Activated CD4-positive, alpha-beta T cell treated with anti-CD3 and anti-CD28 coated beads for 4 hours (primary cell): ENCODE data around the gene ANKRD33.

Experiments used
- DNase-seq, 2 donors: peaks; one replicate each; pipeline ENCODE4 v3.0.0-alpha.2; 2020

The ANKRD33 gene

DNA sequence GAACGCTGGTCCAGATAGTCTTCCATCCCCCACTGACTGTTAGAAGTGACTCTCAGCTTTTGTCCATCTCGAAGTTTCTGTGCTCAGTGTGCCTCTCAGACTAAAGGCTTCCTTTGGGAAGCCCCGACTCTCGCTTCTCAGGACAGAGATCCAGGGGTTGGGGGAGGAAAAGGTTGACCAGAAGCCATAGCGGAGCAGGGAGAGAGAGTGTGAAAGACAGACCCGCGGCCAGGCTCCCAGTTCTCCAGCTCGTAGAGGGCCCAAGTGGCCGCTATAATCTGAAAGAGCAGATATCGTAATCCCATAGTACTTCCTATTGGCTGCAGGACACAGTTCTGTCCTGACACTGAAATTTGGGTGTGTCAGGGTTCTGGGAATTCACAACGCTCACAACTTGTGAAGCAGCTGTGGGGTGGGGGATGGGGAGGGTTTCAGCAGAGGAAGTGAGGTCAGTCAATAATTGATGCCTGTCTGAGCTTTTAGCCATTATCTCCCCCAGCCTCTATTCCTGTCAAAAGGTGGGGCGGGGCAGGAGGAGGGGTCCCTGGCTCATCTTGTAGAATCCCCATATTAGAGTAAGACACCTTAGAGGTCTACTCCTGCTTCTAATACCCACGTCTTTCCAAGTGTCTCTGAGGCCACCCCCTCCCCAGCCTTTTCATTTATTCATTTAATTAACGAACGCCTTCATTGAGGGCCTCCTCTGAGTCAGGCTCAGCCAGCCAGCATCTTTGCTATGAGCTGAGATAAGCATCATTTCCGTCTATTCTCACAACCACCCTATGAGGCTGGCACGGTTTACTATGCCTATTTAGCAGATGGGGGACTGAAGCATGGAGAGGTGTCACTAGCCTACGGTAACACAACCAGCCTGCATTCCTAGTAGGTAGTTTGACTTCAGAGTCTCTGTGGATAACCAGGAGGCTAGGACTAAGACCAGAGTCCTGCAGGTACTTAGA is 17.8 kb downstream of the ANKRD33 start:
- no peak for DNase-seq

DNA sequence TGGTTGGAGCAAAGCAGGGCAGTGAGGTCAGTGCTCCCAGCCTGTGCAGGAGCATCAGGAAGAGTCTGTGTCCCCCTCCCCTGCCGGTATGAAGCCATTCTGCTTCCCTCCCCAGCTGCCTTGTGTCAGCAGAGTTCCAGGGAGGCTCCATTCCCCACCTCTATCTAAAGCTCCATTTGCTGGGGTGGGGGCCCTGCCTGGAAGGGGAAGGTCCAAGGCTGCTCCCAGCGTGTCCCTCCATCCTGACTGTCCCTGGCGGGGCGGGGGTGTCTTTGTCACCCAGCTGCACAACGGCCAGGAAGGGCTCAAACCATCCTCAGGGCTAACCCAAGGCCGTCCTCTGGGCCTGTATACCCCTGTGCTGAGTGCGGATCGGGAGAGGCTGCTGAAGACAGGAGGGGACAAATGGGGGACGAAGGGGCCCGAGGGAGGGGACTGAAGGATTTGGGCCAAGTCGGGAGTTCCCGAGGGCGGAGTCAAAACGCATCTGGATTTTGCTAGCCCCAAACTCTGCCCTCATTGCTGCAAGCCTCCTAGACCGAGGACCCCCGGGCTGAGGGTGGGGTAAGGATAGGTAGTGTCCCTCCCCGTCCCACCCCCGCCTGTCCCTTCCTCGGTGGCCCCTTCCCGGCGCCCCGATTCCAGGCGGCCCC is 18.7 kb downstream of the ANKRD33 start:
- no peak for DNase-seq

DNA sequence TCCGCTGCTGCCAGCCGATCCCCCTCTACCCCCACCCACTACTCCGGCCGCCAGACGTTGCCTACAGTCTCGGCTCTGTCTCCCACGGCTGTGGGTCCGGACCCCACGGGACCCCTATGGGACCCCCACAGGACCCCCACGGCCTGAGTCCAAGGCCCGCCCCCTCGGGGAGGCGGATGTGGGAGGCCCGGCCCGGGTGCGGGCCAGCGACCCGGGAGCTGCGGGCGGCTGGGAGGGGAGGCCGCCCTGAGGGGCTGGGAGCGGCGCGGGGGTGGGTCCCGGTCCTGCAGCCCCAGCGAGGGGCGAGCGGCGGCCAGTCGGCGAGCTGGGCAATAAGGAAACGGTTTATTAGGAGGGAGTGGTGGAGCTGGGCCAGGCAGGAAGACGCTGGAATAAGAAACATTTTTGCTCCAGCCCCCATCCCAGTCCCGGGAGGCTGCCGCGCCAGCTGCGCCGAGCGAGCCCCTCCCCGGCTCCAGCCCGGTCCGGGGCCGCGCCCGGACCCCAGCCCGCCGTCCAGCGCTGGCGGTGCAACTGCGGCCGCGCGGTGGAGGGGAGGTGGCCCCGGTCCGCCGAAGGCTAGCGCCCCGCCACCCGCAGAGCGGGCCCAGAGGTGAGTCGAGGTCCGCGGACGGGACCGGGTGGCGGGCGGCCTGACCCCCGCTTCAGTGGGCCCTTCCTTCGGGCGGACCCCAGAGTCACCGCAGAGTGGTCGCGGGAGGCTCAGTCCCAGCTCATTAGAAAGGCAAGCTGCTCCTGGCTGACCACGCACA is 19.4 kb downstream of the ANKRD33 start, which contains the start of gene ACVRL1:
TSS of gene ACVRL1 (plus strand) at position 422 of the 773 bp plus-strand sequence. CDS start 4,971 bp downstream, outside the sequence.
- DNase-seq: no peak

DNA sequence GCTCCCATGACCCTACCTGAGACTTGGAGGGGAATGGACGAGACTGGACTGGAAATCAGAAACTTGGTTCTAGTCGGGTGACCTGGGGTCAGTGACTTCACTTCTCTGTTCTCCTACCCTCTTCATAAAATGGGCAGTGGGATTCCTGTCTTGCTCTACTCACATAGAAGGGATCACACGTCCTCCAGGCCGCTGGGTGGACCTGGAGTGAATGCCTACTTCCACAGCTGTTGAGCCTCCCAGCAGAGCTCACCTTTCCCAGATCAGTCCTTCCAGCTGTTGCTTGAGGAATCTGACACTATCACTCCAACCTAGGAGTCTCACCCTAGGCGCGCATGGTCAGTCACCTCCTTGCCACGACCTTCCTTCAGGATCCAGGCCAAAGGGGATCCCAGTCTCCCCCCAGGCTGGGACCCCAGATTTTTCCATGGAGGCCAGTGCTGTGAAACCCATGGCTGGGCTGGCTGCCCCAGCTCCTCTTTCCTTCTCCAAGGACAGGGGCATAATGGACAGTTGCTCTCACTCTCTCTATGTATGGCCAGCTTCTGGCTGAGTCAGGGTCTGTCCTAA is 20.0 kb downstream of the ANKRD33 start:
- no peak for DNase-seq

DNA sequence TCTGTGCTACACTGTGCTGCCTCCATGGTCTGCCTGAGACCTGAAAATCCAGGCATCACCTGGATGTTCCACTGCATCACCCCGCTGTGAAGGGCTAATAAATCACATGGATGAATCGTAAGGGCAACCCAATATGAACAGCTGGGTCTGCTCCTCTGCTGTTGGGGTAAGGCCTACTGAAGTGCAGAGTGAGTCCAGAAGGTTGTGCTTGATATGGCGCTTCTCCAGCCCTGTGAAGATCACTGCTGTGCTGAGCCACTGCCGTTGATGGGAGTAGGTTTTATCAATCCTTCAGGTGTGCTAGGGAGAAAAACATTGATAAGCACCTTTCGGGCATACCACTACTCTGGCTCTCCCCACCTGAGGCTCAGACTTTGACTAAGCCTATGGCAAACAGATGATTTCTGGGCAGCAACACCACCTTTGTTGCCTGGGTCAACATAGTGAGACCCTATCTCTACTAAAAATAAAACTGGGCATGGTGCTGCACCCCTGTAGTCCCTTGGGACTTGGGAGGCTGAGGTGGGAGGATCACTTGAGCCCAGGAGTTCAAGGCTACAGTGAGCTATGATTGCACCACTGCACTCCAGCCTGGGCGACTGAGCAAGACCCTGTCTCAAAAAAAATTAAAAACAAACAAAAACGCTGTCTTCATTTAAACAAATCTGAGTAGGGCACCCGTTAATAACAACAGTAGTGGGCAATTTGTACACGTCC is 21.1 kb downstream of the ANKRD33 start:
- no peak for DNase-seq

DNA sequence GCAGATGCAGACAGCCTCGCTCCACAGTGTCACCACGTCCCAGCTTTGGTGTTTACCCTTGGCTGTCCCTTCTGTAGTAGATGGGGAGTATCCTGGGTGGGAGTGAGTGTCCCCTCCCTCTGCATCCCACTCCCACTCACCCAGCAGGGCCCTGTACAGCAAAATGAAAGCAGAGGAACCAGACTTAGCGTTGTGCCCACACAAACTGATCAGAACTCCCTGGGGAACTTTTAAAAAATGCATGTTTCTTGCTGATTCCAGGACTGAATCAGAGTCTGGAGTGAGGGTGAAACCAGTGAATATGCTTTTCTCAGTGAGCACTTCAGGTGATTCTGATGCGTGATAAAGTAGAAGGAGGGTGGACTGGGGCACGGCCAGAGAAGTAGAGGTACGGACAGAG is 22.3 kb downstream of the ANKRD33 start:
- no peak for DNase-seq

DNA sequence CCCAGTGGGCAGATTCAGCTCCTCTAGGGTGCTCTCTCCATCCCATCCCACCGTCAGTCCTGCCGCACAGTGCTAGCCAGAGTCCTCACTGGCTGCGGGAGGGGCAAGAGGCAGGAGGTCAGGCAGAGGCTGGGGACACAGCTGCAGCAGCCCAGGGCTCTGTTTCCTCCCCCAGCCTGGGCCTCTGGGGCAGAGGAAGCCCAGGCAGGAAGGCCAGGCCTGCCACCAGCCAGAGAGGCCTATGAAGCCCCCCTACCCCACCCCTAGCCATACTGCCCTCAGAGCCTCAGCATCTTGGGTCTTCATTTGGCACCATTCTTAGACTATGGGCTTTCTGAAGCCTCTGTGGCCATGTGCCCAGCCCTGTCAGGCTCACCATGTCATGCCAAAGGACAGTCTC is 22.8 kb downstream of the ANKRD33 start:
- DNase-seq: no peak

DNA sequence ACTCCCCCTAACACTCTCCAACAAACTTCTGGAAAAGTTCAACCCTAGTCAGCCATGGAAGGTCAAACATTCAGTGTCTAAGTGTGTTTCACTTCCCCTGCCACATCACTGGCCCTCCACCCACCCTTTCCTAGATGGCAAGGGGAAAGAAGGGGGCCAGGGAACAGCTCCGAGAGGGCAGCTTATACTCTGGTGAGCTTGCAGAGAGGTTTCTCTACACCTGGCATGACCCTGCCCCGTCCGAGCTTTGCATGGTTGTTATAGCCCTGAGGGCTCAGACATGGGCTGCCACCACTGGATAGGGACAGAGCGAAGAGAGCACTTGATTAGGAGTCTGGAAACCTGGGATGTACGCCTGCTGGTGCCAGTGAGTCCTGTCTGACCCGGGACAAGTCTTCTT is 23.4 kb downstream of the ANKRD33 start:
- no peak for DNase-seq

DNA sequence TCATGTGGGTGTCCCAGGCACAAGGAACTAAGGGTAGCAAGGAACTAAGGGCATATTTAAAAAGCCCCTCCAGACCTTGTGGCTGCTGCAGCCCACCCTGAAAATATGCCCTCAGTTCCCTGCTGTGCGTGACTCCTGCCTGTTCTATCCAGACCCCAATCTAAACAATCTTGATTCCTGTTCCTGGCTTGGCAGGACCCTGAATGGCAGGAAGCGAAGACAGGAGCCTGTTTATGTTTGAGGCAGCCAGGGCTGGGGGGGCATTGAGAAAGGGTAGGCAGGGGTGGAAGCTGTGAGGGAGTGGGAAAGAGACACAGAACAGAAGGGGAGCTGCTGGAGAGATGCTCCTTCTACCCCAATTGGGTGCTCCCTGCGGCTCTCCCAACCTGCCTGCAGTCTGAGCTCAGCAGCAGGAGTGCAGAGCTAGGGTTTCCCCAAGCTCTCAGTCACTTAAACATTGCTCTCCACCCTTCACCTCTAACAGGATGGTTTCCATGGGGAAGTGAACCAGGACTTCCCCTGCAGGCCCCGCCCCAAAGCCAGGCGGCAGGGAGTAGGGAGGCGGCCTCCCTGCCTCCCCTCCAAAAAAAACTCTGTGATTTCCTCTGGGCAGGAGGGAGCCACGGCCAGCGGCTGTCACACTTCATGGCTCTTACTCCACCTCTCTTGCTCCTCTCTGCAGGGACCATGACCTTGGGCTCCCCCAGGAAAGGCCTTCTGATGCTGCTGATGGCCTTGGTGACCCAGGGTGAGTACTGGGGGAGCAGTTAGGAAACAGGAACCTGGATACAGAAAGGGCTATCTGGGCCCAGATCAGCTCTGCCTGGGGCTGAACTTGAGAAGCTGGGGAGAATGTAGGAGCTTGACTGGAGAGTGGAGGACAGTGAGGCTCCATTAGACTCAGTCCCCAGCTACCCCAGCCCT is 24.1 kb downstream of the ANKRD33 start:
- DNase-seq: no peak

DNA sequence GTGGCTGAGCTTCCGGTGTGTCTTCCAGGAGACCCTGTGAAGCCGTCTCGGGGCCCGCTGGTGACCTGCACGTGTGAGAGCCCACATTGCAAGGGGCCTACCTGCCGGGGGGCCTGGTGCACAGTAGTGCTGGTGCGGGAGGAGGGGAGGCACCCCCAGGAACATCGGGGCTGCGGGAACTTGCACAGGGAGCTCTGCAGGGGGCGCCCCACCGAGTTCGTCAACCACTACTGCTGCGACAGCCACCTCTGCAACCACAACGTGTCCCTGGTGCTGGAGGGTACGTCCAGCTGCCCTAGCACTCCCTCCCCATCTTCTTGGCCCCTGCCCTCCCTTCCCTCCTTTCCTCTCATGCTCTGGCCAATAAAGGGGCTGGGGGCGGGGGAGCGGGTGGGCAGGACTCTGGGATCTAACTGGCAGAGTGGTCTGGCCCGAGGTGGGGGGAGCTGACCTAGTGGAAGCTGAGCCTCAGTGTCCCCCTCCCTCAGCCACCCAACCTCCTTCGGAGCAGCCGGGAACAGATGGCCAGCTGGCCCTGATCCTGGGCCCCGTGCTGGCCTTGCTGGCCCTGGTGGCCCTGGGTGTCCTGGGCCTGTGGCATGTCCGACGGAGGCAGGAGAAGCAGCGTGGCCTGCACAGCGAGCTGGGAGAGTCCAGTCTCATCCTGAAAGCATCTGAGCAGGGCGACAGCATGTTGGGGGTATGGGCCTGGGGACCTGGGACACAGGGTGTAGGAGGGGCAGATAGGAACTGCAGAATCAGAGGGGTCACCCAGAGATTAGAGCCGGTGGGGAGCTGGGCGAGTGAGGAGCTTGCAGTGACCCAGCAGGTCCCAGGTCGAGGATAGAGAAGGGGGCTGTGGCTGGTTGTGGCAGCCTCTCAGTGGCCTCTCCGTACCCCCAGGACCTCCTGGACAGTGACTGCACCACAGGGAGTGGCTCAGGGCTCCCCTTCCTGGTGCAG is 25.4 kb downstream of the ANKRD33 start:
- DNase-seq: no peak

DNA sequence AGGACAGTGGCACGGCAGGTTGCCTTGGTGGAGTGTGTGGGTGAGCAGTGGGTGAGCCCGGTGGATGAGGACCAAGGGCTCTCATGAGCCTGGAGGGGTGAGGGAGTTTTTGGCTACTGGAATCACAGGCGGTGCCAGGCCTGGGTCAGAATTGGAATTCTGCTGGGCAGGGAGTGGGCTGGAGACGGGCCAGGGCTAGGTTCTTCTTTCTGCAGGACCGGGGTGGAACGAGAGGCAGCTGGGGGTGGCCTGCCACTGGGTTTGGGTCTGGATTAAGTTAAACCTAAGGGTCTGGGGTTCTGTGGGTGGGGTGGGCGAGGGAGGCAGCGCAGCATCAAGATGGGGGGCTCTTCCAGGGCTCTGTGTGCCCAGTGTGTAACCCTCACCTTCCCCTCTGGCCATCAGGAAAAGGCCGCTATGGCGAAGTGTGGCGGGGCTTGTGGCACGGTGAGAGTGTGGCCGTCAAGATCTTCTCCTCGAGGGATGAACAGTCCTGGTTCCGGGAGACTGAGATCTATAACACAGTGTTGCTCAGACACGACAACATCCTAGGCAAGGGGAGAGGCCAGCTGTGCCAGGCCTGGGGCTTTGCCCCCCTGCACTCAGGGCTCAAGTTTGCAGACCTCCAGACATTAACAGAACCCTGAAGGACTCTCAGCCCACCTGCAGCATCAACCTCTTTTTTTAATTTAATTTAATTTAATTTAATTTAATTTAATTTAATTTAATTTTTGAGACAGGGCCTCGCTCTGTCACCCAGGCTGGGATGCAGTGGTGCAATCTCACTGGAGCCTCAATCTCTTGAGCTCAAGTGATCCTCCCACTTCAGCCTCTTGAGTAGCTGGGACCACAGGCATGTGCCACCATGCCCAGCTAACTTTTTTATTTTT is 26.4 kb downstream of the ANKRD33 start:
- no peak for DNase-seq

DNA sequence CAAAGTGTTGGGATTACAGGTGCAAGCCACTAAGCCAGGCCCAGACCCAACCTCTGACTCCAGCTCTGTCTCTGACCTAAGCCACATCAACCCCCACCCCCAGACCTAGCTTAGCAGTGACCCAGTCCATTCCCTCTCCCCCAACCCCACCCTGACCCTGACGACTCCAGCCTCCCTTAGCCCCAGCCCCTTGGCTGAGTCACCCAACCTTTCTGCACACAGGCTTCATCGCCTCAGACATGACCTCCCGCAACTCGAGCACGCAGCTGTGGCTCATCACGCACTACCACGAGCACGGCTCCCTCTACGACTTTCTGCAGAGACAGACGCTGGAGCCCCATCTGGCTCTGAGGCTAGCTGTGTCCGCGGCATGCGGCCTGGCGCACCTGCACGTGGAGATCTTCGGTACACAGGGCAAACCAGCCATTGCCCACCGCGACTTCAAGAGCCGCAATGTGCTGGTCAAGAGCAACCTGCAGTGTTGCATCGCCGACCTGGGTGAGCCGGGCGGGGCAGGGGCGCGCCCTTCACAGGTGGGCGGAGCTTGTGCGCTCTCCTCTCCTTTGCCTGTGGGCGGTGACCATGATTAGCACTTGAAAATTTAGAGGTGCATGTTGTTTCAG is 27.2 kb downstream of the ANKRD33 start:
- no peak for DNase-seq

DNA sequence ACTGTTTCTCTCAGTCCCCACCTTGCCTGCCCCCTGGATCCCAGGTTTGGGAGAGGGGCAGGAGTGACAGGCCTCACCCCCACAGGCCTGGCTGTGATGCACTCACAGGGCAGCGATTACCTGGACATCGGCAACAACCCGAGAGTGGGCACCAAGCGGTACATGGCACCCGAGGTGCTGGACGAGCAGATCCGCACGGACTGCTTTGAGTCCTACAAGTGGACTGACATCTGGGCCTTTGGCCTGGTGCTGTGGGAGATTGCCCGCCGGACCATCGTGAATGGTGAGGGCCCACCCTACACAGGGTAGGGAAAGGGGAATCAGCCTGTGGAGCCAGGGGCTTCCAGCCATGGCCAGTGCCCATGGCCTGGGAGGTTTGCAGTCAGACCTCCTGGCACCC is 28.0 kb downstream of the ANKRD33 start:
- DNase-seq: no peak

DNA sequence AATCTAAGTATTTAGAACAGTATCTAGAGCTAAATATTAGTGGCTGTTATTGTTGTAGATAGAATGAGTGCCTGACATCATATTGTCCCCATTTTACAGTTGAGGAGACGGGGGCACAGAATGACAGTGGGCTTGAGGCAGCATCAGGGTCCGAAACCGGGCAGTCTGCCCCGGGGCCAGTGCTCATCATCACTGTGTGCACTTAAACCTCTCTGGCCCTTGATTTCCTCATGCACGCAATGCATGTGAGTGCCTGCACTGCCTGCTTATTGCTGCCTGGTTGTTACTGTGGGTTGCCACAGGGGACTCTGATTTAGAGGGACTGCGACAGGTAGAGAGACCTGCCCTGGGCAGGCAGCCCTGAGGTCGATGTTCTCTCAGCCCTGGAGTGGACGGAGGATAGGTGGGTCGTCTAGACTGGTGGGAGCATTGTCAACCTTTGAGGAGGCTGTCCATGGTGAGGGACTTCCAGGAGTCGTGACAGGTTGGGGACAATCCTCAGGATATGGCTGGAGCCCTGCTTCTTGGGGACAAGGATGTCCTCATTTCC is 29.2 kb downstream of the ANKRD33 start:
- DNase-seq: no peak

DNA sequence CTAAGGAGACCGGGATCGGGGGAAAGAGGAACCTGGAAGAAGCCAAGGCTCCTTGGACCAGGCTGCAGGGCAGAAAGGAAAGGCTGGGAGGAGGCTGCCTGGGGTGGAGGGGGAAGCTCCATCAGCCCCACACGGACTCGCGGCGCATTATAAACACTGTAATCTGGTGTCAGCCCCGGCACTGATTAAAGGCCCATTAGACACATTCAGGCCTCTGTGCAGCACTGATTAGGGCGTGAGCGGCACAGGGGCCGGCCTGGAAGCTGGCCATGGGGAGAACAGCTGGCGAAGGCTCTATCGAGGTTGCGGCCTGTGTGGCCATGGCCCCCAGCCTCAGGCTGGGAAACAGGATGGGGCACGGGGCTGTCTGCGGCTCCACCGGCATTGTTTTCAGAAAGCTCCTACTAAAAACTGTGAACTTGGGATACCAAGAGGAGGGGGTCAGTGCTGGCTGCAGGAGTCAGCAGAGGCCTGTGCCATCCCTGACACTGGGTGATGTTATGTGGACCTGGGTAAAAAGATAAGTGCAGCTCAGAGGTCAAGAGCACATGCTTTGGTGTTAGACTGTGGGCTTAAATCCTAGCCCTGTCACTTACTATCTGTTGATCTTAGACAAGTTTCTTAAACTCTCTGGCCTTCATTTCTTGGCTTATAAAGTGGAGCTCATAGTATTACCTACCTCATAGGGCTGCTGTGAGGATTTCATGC is 30.0 kb downstream of the ANKRD33 start:
- DNase-seq: no peak

DNA sequence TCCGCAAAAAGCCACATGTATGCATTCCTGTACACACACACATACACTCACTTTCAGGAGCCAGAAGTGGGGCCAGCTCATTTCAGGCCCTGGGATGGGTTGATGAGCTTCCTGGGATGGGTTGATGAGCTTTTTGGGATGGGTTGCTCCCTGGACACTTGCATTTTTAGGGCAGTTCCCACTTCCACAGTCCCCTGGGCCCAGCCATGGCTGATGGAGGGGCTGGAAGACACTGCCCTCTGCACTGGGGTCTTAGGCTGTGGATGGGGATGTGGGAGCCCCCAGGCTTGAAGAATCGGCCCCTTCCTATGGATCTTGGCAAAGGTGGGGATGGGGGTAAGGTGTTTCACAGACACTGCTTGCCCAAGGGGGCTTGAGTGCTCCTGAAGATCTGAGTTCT is 32.1 kb downstream of the ANKRD33 start:
- DNase-seq: no peak

DNA sequence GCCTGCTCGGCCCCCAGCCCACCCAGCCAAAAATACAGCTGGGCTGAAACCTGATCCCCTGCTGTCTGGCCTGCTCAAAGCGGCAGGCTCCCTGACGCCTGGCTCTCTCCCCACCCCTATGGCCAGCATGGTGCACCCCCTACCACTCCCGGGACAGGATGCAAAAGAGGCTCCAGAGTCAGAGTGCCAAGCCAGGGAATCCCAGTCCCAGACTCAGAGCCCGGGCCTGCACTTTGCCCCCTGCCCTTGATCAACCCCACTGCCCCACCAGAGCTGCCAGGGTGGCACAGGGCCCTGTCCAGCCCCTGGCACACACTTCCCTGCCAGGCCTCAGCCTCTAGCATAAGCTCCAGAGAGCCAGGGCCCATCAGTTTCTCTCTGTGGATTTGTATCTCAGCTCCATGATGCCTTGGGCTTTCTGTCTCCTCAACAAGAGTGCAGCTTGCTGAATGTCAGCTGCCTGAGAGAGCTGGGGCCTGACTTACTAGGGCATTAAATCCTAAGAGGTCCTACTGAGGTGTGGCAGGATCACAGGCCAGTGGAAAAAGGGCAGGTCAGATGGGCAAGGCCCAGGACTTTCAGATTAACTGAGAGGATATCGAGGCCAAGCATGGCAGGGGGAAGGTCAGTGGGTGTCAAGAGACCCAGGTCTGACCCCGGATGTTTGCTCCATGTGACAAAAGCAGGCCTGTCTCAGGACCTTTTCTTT is 33.3 kb downstream of the ANKRD33 start:
- DNase-seq: no peak
